Neural cell (in vitro differentiated cells): ENCODE results near the gene NOSTRIN. TPM values are rescaled to one million over a fixed set of nuclear protein-coding genes. Genes with fewer than 3 reads are reported as not detected.
"Not testable (repeated sequence)": the region's sequence is repeated elsewhere in the genome, so short reads cannot be mapped to it uniquely, and the experiment has no call there.

Source experiments
- H2AFZ ChIP-seq: fragments of 200-600, 300-800 bp; sonication (generic), shearing (Covaris generic); 2 replicates; pipeline ENCODE4 v1.6.0; 2014; ENCODE audit warnings: low read depth, mild to moderate bottlenecking, antibody characterized with exemption, low read length, moderate library complexity
- H3F3A ChIP-seq: fragments of 200-600 bp; shearing (Covaris generic); 2 replicates; pipeline ENCODE4 v1.6.1; 2016; ENCODE audit warnings: mild to moderate bottlenecking, moderate library complexity, mixed read lengths, antibody characterized with exemption, low read length; ENCODE audit not compliant: insufficient read depth, poor library complexity, severe bottlenecking
- H3K27ac ChIP-seq: fragments of 200-600, 300-800 bp; sonication (generic), shearing (Covaris generic); 2 replicates; pipeline ENCODE4 v1.5.1; 2014; ENCODE audit warnings: mild to moderate bottlenecking, low read length, moderate library complexity
- H3K27me3 ChIP-seq: fragments of 300-800, 200-600 bp; sonication (generic), shearing (Covaris generic); 2 replicates; pipeline ENCODE4 v1.6.0; 2014; ENCODE audit warnings: mild to moderate bottlenecking, low read depth, low read length, moderate library complexity; ENCODE audit not compliant: insufficient read depth
- H3K36me3 ChIP-seq: fragments of 300-800, 200-600 bp; sonication (generic), shearing (Covaris generic); 2 replicates; pipeline ENCODE4 v1.5.1; 2014; ENCODE audit warnings: mild to moderate bottlenecking, antibody characterized with exemption, low read length, moderate library complexity; ENCODE audit not compliant: insufficient read depth
- H3K4me2 ChIP-seq: fragments of 300-800, 200-600 bp; sonication (generic), shearing (Covaris generic); 2 replicates; pipeline ENCODE4 v1.6.0; 2014; ENCODE audit warnings: mild to moderate bottlenecking, low read length
- H3K4me3 ChIP-seq: fragments of 300-800, 200-600 bp; sonication (generic), shearing (Covaris generic); 2 replicates; pipeline ENCODE4 v1.5.1; 2014; ENCODE audit warnings: mild to moderate bottlenecking, low read length, moderate library complexity
- H3K79me2 ChIP-seq: fragments of 200-600 bp; shearing (Covaris generic); replicated peaks from 2 replicates; pipeline ENCODE4 v1.6.0; 2014; ENCODE audit warnings: mild to moderate bottlenecking, low read length, moderate library complexity; ENCODE audit not compliant: insufficient read depth
- H3K9ac ChIP-seq: fragments of 300-800, 200-600 bp; sonication (generic), shearing (Covaris generic); 2 replicates; pipeline ENCODE4 v1.6.1; 2016; ENCODE audit warnings: mild to moderate bottlenecking, low read length, mixed read lengths
- H3K9me2 ChIP-seq: fragments of 200-600 bp; shearing (Covaris generic); 2 replicates; pipeline ENCODE4 v1.6.1; 2016; ENCODE audit warnings: mild to moderate bottlenecking, low read length, mixed read lengths; ENCODE audit not compliant: insufficient read depth
- H3K9me3 ChIP-seq: fragments of 200-600, 300-800 bp; sonication (generic), shearing (Covaris generic); 2 replicates; pipeline ENCODE4 v1.6.1; 2016; ENCODE audit warnings: mild to moderate bottlenecking, mixed run types, low read length, moderate library complexity, mixed read lengths
- H4K20me1 ChIP-seq: fragments of 200-600 bp; shearing (Covaris generic); 2 replicates; pipeline ENCODE4 v1.6.1; 2016; ENCODE audit warnings: mild to moderate bottlenecking, mixed run types; ENCODE audit not compliant: insufficient read depth
- CTCF ChIP-seq: fragments of 450-650 bp; IDR thresholded peaks from 2 replicates; pipeline ENCODE4 v1.5.1; 2014; ENCODE audit warnings: antibody characterized with exemption, mild to moderate bottlenecking, moderate library complexity; ENCODE audit not compliant: poor library complexity, severe bottlenecking
- EP300 ChIP-seq: fragments of 450-650 bp; conservative IDR thresholded peaks from 2 replicates; pipeline ENCODE4 v1.6.1; 2014; ENCODE audit warnings: antibody characterized with exemption, mild to moderate bottlenecking, moderate library complexity; ENCODE audit not compliant: poor library complexity, severe bottlenecking
- EZH2 ChIP-seq: fragments of 200-600, 300-800 bp; shearing (Covaris generic), sonication (generic); IDR thresholded peaks from 2 replicates; pipeline ENCODE4 v1.6.1; 2014; ENCODE audit warnings: antibody characterized with exemption, low read length, borderline replicate concordance, mild to moderate bottlenecking; ENCODE audit not compliant: insufficient read depth, poor library complexity, severe bottlenecking
- MXI1 ChIP-seq: fragments of 450-650 bp; conservative IDR thresholded peaks from 2 replicates; pipeline ENCODE4 v1.6.1; 2014; ENCODE audit warnings: antibody characterized with exemption, mild to moderate bottlenecking; ENCODE audit not compliant: poor library complexity, severe bottlenecking
- POLR2AphosphoS5 ChIP-seq: IDR thresholded peaks from 2 replicates; pipeline ENCODE4 v1.6.1; 2012
- RAD21 ChIP-seq: fragments of 450-650 bp; conservative IDR thresholded peaks from 2 replicates; pipeline ENCODE4 v1.6.1; 2014; ENCODE audit warnings: antibody characterized with exemption, mild to moderate bottlenecking, moderate library complexity
- REST ChIP-seq: IDR thresholded peaks from 2 replicates; pipeline ENCODE4 v1.6.1; 2012; ENCODE audit warnings: borderline replicate concordance
- SMC3 ChIP-seq: fragments of 450-650 bp; conservative IDR thresholded peaks from 2 replicates; pipeline ENCODE4 v1.6.1; 2014; ENCODE audit warnings: antibody characterized with exemption, mild to moderate bottlenecking, moderate library complexity; ENCODE audit not compliant: poor library complexity
- TAF1 ChIP-seq: IDR thresholded peaks from 2 replicates; pipeline ENCODE4 v1.6.1; 2012; ENCODE audit warnings: low read depth
- polyA plus RNA-seq: library from polyadenylated mRNA; depleted of rRNA; stranded (reverse); fragments of >200 nt; gene quantifications from 2 replicates; pipeline ENCODE4 v1.2.3, GENCODE V29; 2014

NOSTRIN gene
- polyA plus RNA-seq, 1 donor from 2014 or later: not detected

GRCh38 chr2:168855601-168856000 lies 53.2 kb downstream of the NOSTRIN start:
- no peaks in the 10 kb centered on the region for H3K36me3 ChIP-seq
- H3K9me2 ChIP-seq: no peaks in the 10 kb centered on the region
- no peak overlapping the region for H3K9ac ChIP-seq
- H3K4me2 ChIP-seq: no peak overlapping the region
- no peaks in the 10 kb centered on the region for H3K9me3 ChIP-seq
- H2AFZ ChIP-seq: no peak overlapping the region
- TF ChIP-seq CTCF: no peak
- no peak for TF ChIP-seq RAD21
- no peak for TF ChIP-seq POLR2AphosphoS5
- no peak for TF ChIP-seq SMC3
- no peak for TF ChIP-seq EP300
- no peak for TF ChIP-seq REST
- no peak for TF ChIP-seq MXI1
- TF ChIP-seq TAF1: no peak
- TF ChIP-seq EZH2: no peak
- no peaks in the 10 kb centered on the region for H3K27me3 ChIP-seq
- no peak overlapping the region for H3K4me3 ChIP-seq
- no peak overlapping the region for H3K27ac ChIP-seq
- no peaks in the 10 kb centered on the region for H3K79me2 ChIP-seq
- no peaks in the 10 kb centered on the region for H3F3A ChIP-seq
- H4K20me1 ChIP-seq: no peaks in the 10 kb centered on the region

GRCh38 chr2:168858146-168858545 lies 55.7 kb downstream of the NOSTRIN start:
- Histone ChIP-seq H3K79me2 (no peaks in the 10 kb centered on the region), H3K27me3 (no peaks in the 10 kb centered on the region), H2AFZ (no peak overlapping the region), H3K4me3 (no peak overlapping the region), H3K36me3 (no peaks in the 10 kb centered on the region), H3K9me2 (no peaks in the 10 kb centered on the region), H3F3A (no peaks in the 10 kb centered on the region), H4K20me1 (no peaks in the 10 kb centered on the region), H3K4me2 (no peak overlapping the region), H3K9ac (no peak overlapping the region), H3K27ac (no peak overlapping the region), H3K9me3 (no peaks in the 10 kb centered on the region)
- TF ChIP-seq EZH2 (no peak), CTCF (no peak), EP300 (no peak), TAF1 (no peak), REST (no peak)

GRCh38 chr2:168867164-168867563 lies 64.7 kb downstream of the NOSTRIN start:
- not testable (repeated sequence) for H3K4me3 ChIP-seq, H4K20me1 ChIP-seq, H3K9ac ChIP-seq, H3K36me3 ChIP-seq, H3K79me2 ChIP-seq, H3F3A ChIP-seq, H3K27me3 ChIP-seq, H3K27ac ChIP-seq, H3K4me2 ChIP-seq, H3K9me2 ChIP-seq, H2AFZ ChIP-seq, H3K9me3 ChIP-seq
